ENCODE results near the gene HIC1. TPM values are rescaled to one million over a fixed set of nuclear protein-coding genes. Genes with fewer than 3 reads are reported as not detected.

The HIC1 gene
- polyA plus RNA-seq, 1 donor (not counting 4 experiments of a cell fraction or from before 2014, with no cell fraction given), result 0.64 TPM

- H3K4me1 ChIP-seq (ENCODE audit: control insufficient read depth, extremely low read depth, insufficient read depth, low read length), result peaks cover 3% of the 10 kb centered on the region
- no peaks in the 10 kb centered on the region for H3K79me2 ChIP-seq (ENCODE audit: control insufficient read depth, insufficient read depth, low read length)
- peaks cover 24 to 37% of the 10 kb centered on the region in 2 experiments for H3K36me3 ChIP-seq (ENCODE audit: control insufficient read depth in 2 of 2, extremely low read depth in 1 of 2, insufficient read depth in 2 of 2, low read length in 2 of 2)
- no peak overlapping the region for H3K4me3 ChIP-seq (ENCODE audit: control insufficient read depth in 2 of 3, extremely low read depth in 1 of 3, insufficient read depth in 2 of 3, low read depth in 1 of 3, low read length in 3 of 3)
- TF ChIP-seq EZH2 (IDR thresholded peaks at IDR 0.05; ENCODE audit: low read length) (no peak), CTCF (optimal IDR thresholded peaks at IDR 0.05 in 1 of 3, IDR thresholded peaks at IDR 0.05 in 1 of 3, conservative IDR thresholded peaks at IDR 0.05 in 1 of 3; ENCODE audit: extremely low read depth in 1 of 3, insufficient read depth in 2 of 3, low read length in 3 of 3) (no peak)
- H3K9me1 ChIP-seq (ENCODE audit: control insufficient read depth, extremely low read depth, insufficient read depth, low read length), result no peaks in the 10 kb centered on the region
- H3K9me3 ChIP-seq (ENCODE audit: control insufficient read depth, low read depth, low read length), result no peaks in the 10 kb centered on the region
- no peaks in the 10 kb centered on the region for H3K27me3 ChIP-seq (ENCODE audit: control insufficient read depth, extremely low read depth, insufficient read depth, low read length)
- FAIRE-seq (no peak), DNase-seq (ENCODE audit: low read depth, low spot score) (no peak)
- dilution Hi-C loops (cut with MboI; ENCODE audit: extremely low pct_ligation_motif_present, low sequenced_read_pairs), result no loop called here
- H3K9ac ChIP-seq (ENCODE audit: control insufficient read depth, extremely low read depth, insufficient read depth, low read length), result no peak overlapping the region
- no peak overlapping the region for H2AFZ ChIP-seq (ENCODE audit: control insufficient read depth, low read length)
- H3K27ac ChIP-seq (ENCODE audit: control insufficient read depth, insufficient read depth, low read length), result no peak overlapping the region
- no peak overlapping the region for H3K4me2 ChIP-seq (ENCODE audit: control insufficient read depth, extremely low read depth, insufficient read depth, low read depth, low read length)
- no peaks in the 10 kb centered on the region for H4K20me1 ChIP-seq (ENCODE audit: control insufficient read depth, extremely low read depth, insufficient read depth, low read length)
These were observed 9.2 kb downstream of the HIC1 start for GRCh38 chr17:2064147-2064489.

GRCh38 chr17:2064520-2064971, 9.6 kb downstream of the HIC1 start:
- Histone ChIP-seq H3K4me1 (ENCODE audit: control insufficient read depth, extremely low read depth, insufficient read depth, low read length) (peaks cover 3% of the 10 kb centered on the region), H3K4me2 (ENCODE audit: control insufficient read depth, extremely low read depth, insufficient read depth, low read depth, low read length) (no peak overlapping the region), H3K9ac (ENCODE audit: control insufficient read depth, extremely low read depth, insufficient read depth, low read length) (no peak overlapping the region), H3K27ac (ENCODE audit: control insufficient read depth, insufficient read depth, low read length) (no peak overlapping the region), H3K27me3 (ENCODE audit: control insufficient read depth, extremely low read depth, insufficient read depth, low read length) (no peaks in the 10 kb centered on the region), H3K9me3 (ENCODE audit: control insufficient read depth, low read depth, low read length) (no peaks in the 10 kb centered on the region), H2AFZ (ENCODE audit: control insufficient read depth, low read length) (no peak overlapping the region), H3K9me1 (ENCODE audit: control insufficient read depth, extremely low read depth, insufficient read depth, low read length) (no peaks in the 10 kb centered on the region), H3K79me2 (ENCODE audit: control insufficient read depth, insufficient read depth, low read length) (no peaks in the 10 kb centered on the region), H3K36me3 (ENCODE audit: control insufficient read depth in 2 of 2, extremely low read depth in 1 of 2, insufficient read depth in 2 of 2, low read length in 2 of 2) (peaks cover 24 to 37% of the 10 kb centered on the region in 2 experiments), H4K20me1 (ENCODE audit: control insufficient read depth, extremely low read depth, insufficient read depth, low read length) (no peaks in the 10 kb centered on the region), H3K4me3 (ENCODE audit: control insufficient read depth in 2 of 3, extremely low read depth in 1 of 3, insufficient read depth in 2 of 3, low read depth in 1 of 3, low read length in 3 of 3) (no peak overlapping the region)
- dilution Hi-C loops (cut with MboI; ENCODE audit: extremely low pct_ligation_motif_present, low sequenced_read_pairs), result no loop called here
- FAIRE-seq (no peak), DNase-seq (ENCODE audit: low read depth, low spot score) (no peak)
- TF ChIP-seq CTCF (optimal IDR thresholded peaks at IDR 0.05 in 1 of 3, IDR thresholded peaks at IDR 0.05 in 1 of 3, conservative IDR thresholded peaks at IDR 0.05 in 1 of 3; ENCODE audit: extremely low read depth in 1 of 3, insufficient read depth in 2 of 3, low read length in 3 of 3) (no peak), EZH2 (IDR thresholded peaks at IDR 0.05; ENCODE audit: low read length) (no peak)
